Esophagus (tissue), 2 donors: ENCODE measurements around the gene LDLRAD4. TPM values are rescaled to one million over a fixed set of nuclear protein-coding genes. Genes with fewer than 3 reads are reported as not detected.

Experiments
- H3K27ac ChIP-seq, 2 donors: one replicate each; pipeline ENCODE4 v1.5.1; 2013; ENCODE audit warnings: low read depth in 2 of 2, mild to moderate bottlenecking in 2 of 2, inconsistent platforms in 1 of 2, low read length in 1 of 2, moderate library complexity in 1 of 2
- H3K27me3 ChIP-seq, 2 donors: one replicate each; pipeline ENCODE4 v1.6.1; 2013; ENCODE audit warnings: low read length in 2 of 2, control low read depth in 1 of 2, mild to moderate bottlenecking in 1 of 2; ENCODE audit not compliant: insufficient read depth in 2 of 2, control insufficient read depth in 1 of 2
- H3K36me3 ChIP-seq, 2 donors: one replicate each; pipeline ENCODE4 v1.6.1; 2013; ENCODE audit warnings: low read length in 1 of 2; ENCODE audit not compliant: control insufficient read depth in 2 of 2, insufficient read depth in 2 of 2
- H3K4me1 ChIP-seq, 2 donors: one replicate each; pipeline ENCODE4 v1.6.1; 2013; ENCODE audit warnings: low read length in 1 of 2; ENCODE audit not compliant: control insufficient read depth in 2 of 2, insufficient read depth in 2 of 2
- H3K4me3 ChIP-seq, 2 donors: one replicate each; pipeline ENCODE4 v1.5.1; 2013; ENCODE audit warnings: low read length in 2 of 2, mild to moderate bottlenecking in 2 of 2, low read depth in 1 of 2, moderate library complexity in 1 of 2
- H3K9me3 ChIP-seq, 2 donors: one replicate each; pipeline ENCODE4 v1.6.1; 2013; ENCODE audit warnings: mild to moderate bottlenecking in 2 of 2, low read depth in 1 of 2, low read length in 1 of 2, moderate library complexity in 1 of 2; ENCODE audit not compliant: control insufficient read depth in 2 of 2, insufficient read depth in 1 of 2
- WGBS, 2 donors: extraction: QIAGEN DNeasy Blood & Tissue Kit; methylation state at CpG; one replicate each; pipeline ENCODE4 v1.1.7; 2013; 5-methylcytosine and 5-hydroxymethylcytosine counted together
- polyA plus RNA-seq, 2 donors: library from polyadenylated mRNA; stranded (reverse); fragments of 200-250 nt; gene quantifications; one replicate each; pipeline ENCODE4 v1.2.3, GENCODE V29; 2013
- donor health status: healthy with polysubstance abuse.
- donor health status: Bipolar disorder and iron deficiency.

Gene LDLRAD4
- polyA plus RNA-seq, 2 donors = 0.79 to 0.99 TPM

DNA sequence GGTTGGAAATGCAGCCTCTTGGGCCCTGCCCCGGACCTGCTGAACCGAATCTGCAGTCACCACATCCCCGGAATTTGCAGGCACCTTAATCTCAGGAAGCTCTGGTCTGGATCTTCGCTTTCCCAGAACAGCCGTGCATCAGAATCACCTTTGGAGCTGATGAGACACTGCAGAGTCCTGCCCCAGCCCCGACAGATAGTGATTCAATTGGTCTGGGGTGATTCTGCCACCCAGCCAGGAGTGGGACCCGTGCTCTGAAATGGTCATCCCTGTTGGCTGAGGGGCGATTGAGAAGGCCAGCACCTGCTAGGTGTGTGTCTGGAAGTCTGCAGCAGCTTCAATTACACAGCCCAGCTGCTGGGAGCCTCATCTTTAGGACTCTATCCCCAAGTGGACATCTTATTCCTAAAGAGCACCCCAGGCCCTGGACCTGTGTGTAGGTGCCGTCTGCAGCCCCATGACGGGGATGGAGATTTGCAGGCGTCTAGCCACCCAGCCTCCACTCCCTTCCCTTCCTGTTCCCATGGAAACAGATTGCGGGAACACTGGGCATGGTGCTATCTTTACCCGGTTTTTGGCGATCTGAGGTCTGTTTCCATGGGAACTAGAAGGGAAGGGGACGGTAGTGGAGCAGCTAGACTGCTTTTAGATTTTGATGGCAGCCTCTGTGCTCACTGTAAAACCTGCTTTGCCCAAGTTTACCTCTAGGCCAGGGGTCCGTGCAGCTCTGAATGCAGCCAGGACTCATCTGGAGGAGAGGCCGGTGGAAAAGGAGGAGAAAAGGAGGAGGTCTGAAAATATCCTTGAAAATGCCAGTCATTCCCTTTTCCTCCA, 156.1 kb downstream of the LDLRAD4 start:
- Histone ChIP-seq H3K4me1 (peaks cover 3% of the 10 kb centered on the region in 2 donors), H3K4me3 (no peak overlapping the region), H3K9me3 (no peaks in the 10 kb centered on the region), H3K27me3 (no peaks in the 10 kb centered on the region), H3K27ac (peak overlapping the region in 1 of 2 donors; percentile 33), H3K36me3 (no peaks in the 10 kb centered on the region)
- 70% methylated on average over 17 of the region's 17 CpGs for WGBS, 2 donors

- Histone ChIP-seq H3K36me3 (no peaks in the 10 kb centered on the region), H3K9me3 (no peaks in the 10 kb centered on the region), H3K4me3 (no peak overlapping the region), H3K27ac (peak overlapping the region in 1 of 2 donors; percentile 45), H3K27me3 (no peaks in the 10 kb centered on the region), H3K4me1 (peaks cover 3% of the 10 kb centered on the region in 2 donors)
- WGBS, 2 donors = 59 to 68% methylated on average over 19 of the region's 19 CpGs
Observed at GRCh38 chr18:13375302-13376255, 157.0 kb downstream of the LDLRAD4 start.

DNA sequence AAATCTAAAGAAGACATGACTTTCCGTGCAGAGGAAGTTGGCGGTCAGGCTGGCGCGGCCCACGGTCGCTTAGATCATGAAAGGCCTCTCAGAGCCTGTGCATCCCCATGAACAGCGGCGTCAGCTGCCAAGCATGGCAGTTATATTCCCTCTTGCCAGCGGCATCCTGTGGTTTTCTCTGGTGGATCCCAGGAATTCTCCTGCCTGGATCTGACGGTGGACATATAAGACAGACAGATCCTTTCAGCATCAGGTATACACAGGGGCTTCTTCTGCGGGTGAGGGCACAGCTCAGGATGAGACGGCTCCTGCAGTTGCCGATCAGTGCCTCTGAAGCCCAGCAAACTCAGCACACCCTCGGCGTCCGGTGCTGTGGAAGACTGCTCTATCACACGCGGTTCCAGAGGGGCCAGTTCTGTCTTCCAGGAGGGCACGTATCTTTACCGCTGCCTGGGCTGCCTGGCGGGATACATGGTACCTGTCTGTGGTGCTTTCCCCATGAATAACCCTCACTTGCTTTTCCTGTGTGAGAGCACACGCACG, 157.8 kb downstream of the LDLRAD4 start:
- no peaks in the 10 kb centered on the region for H3K9me3 ChIP-seq
- H3K4me1 ChIP-seq = peaks cover 3% of the 10 kb centered on the region in 2 donors
- 85 to 89% methylated on average over 23 of the region's 23 CpGs for WGBS, 2 donors
- peak overlapping the region in 1 of 2 donors; percentile 18 for H3K4me3 ChIP-seq
- H3K36me3 ChIP-seq = no peaks in the 10 kb centered on the region
- H3K27me3 ChIP-seq = no peaks in the 10 kb centered on the region
- H3K27ac ChIP-seq = peak overlapping the region; percentile 14 to 39

DNA sequence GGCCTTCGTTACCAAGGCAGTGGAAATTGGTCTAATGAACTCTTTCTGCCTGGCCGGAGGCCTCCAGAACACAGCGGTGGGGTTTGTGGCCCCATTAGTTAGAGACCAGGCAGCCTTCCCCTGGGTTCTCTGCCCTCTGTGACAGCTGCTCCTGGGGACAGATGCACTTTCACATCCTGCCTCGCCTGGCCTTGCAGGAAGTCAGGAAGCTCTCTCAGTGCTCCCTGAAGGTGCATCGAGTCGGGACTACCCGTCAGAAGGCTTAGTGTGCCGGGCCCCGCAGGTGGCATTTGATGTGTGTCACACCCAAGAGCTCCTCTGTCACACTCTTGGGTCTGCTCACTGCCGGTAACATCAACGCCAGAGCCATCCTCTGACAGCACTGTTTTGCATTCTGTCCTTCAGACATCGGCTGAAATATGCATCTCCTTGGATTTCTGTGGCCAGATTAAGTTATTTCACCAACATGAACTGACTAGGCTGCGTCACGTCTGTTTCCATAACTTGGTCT, 158.3 kb downstream of the LDLRAD4 start:
- Histone ChIP-seq H3K27ac (peak overlapping the region; percentile 14 to 39), H3K4me1 (peaks cover 3% of the 10 kb centered on the region in 2 donors), H3K9me3 (no peaks in the 10 kb centered on the region), H3K36me3 (no peaks in the 10 kb centered on the region), H3K4me3 (no peak overlapping the region), H3K27me3 (no peaks in the 10 kb centered on the region)
- 85 to 86% methylated on average over 14 of the region's 14 CpGs for WGBS, 2 donors

DNA sequence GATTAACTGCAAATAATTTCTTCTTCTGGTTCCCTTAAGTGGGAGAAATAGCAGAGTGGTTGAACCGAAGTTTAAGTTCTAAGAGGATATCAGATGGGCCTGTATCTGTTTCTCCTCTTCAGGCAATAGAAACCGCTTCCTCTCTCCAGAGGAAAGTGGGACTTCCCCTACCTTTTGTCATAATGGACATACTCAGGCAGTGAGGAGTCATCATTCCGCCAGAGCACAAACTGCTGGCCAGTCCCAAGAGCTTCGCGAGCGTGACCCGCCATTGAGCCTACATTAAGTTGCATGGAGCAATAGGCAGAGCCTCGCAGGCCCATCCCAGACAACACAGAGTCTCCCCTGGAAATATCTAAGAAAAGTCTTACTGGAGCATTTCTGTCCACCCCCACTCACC, 158.9 kb downstream of the LDLRAD4 start:
- WGBS, 2 donors = 77 to 83% methylated on average over 8 of the region's 8 CpGs
- no peaks in the 10 kb centered on the region for H3K36me3 ChIP-seq

DNA sequence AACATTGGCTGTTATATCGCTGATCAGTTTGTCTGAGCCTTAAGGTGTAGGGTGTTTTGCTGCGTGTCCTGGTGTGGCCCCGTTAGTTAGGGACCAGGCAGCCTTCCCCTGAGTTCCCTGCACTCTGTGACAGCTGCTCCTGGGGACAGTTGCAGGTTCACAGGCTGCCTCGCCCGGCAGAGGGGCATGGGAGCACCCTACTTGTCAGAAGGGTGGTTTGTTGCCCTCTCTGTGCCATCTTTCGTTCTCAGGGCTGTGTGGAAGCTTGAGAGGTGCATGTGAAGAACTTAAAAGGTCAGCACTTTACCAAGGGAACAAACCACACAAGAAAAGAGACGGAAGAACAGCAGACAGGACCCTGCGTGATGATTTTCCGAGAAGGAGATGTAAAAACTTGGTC, 159.6 kb downstream of the LDLRAD4 start:
- H3K27ac ChIP-seq = no peak overlapping the region
- 84 to 87% methylated on average over 9 of the region's 9 CpGs for WGBS, 2 donors
- H3K4me3 ChIP-seq = no peak overlapping the region
- peaks cover 8 to 11% of the 10 kb centered on the region in 2 donors for H3K4me1 ChIP-seq
- no peaks in the 10 kb centered on the region for H3K36me3 ChIP-seq
- H3K27me3 ChIP-seq = no peaks in the 10 kb centered on the region
- no peaks in the 10 kb centered on the region for H3K9me3 ChIP-seq

More for the DNA sequence above, 158.9 kb downstream of the LDLRAD4 start:
- Histone ChIP-seq H3K9me3 (no peaks in the 10 kb centered on the region), H3K4me1 (peaks cover 3 to 4% of the 10 kb centered on the region in 2 donors), H3K27me3 (no peaks in the 10 kb centered on the region), H3K4me3 (no peak overlapping the region), H3K27ac (no peak overlapping the region)

GRCh38 chr18:13379062-13379865, 160.7 kb downstream of the LDLRAD4 start:
- 59% methylated on average over 7 of the region's 7 CpGs for WGBS, 2 donors
- H3K27ac ChIP-seq = no peak overlapping the region
- peaks cover 9 to 13% of the 10 kb centered on the region in 2 donors for H3K4me1 ChIP-seq
- no peak overlapping the region for H3K4me3 ChIP-seq
- no peaks in the 10 kb centered on the region for H3K9me3 ChIP-seq
- H3K27me3 ChIP-seq = no peaks in the 10 kb centered on the region
- H3K36me3 ChIP-seq = no peaks in the 10 kb centered on the region

- WGBS, 2 donors = 61 to 69% methylated on average over 18 of the region's 18 CpGs
- Histone ChIP-seq H3K4me1 (peaks cover 6 to 10% of the 10 kb centered on the region in 2 donors), H3K4me3 (no peak overlapping the region), H3K27ac (no peak overlapping the region), H3K36me3 (no peaks in the 10 kb centered on the region), H3K27me3 (no peaks in the 10 kb centered on the region), H3K9me3 (no peaks in the 10 kb centered on the region)
Observed at GRCh38 chr18:13379930-13380690, 161.6 kb downstream of the LDLRAD4 start.
